Tibial nerve (tissue), 4 donors: ENCODE data around the gene ZBTB20. TPM values are rescaled to one million over a fixed set of nuclear protein-coding genes. Genes with fewer than 3 reads are reported as not detected.

Experiments
- DNase-seq, 2 donors: peaks; one replicate each; pipeline ENCODE4 v3.0.0-alpha.2; 2019; ENCODE audit warnings: low spot score in 2 of 2
- H3K27ac ChIP-seq, 4 donors: fragments of 200-600 bp; sonication (generic) in 3 of 4; one replicate each; pipeline ENCODE4 v1.5.1; 2017 to 2019; ENCODE audit warnings: mild to moderate bottlenecking in 1 of 4
- H3K27me3 ChIP-seq, 2 donors: fragments of 200-600 bp; sonication (generic) in 1 of 2; one replicate each; pipeline versions ENCODE4 v1.5.1 to v1.6.0; 2017 to 2019
- H3K36me3 ChIP-seq, 3 donors: fragments of 200-600 bp; sonication (generic); one replicate each; pipeline ENCODE4 v1.5.1; 2018 to 2019
- H3K4me1 ChIP-seq, 4 donors: fragments of 200-600 bp; sonication (generic) in 3 of 4; one replicate each; pipeline ENCODE4 v1.5.1; 2017 to 2019
- H3K4me3 ChIP-seq, 4 donors: fragments of 200-600 bp; sonication (generic) in 3 of 4; one replicate each; pipeline ENCODE4 v1.5.1; 2017 to 2019; ENCODE audit warnings: mild to moderate bottlenecking in 1 of 4, moderate library complexity in 1 of 4
- H3K9me3 ChIP-seq, 4 donors: fragments of 200-600 bp; sonication (generic) in 3 of 4; one replicate each; pipeline ENCODE4 v1.5.1; 2017 to 2019
- CTCF ChIP-seq, 5 experiments: fragments of 200-600 bp in 3 of 5; fragments of 450-650 bp in 2 of 5; sonication (generic) in 3 of 5; IDR thresholded peaks; one replicate each; pipeline ENCODE4 v1.5.1; 2016 to 2019; ENCODE audit warnings: antibody characterized with exemption in 5 of 5, mild to moderate bottlenecking in 3 of 5, moderate library complexity in 2 of 5
- EP300 ChIP-seq, 2 donors: sonication (generic); formaldehyde crosslinking; IDR thresholded peaks; one replicate each; pipeline ENCODE4 v1.6.1; 2017; ENCODE audit warnings: antibody characterized with exemption in 2 of 2, mild to moderate bottlenecking in 1 of 2
- POLR2A ChIP-seq, 2 donors: fragments of 450-650 bp; IDR thresholded peaks; one replicate each; pipeline ENCODE4 v1.6.1; 2017; ENCODE audit warnings: antibody characterized with exemption in 2 of 2, mild to moderate bottlenecking in 2 of 2, moderate library complexity in 2 of 2
- WGBS, 2 donors: methylation state at CpG; one replicate each; pipeline ENCODE4 v1.1.5; 2018; 5-methylcytosine and 5-hydroxymethylcytosine counted together
- total RNA-seq, 4 donors: library from RNA; depleted of rRNA; stranded (reverse); fragments of >200 nt; gene quantifications; one replicate each; pipeline ENCODE4 v1.1.0, GENCODE V29; 2016

ZBTB20 gene
- total RNA-seq, 4 donors from 2014 or later, result 63.3 to 127 (median 102) TPM

GRCh38 chr3:114336122-114336697, 810.9 kb downstream of the ZBTB20 start:
- no peaks in the 10 kb centered on the region for H3K9me3 ChIP-seq
- no peak overlapping the region for H3K4me3 ChIP-seq
- H3K4me1 ChIP-seq, result peaks cover 0 to 11% (median 5%) of the 10 kb centered on the region in 4 donors
- TF ChIP-seq POLR2A (IDR thresholded peaks at IDR 0.05) (no peak), CTCF (IDR thresholded peaks at IDR 0.05) (peak; percentile 22 to 47 (median 30))
- H3K27me3 ChIP-seq, result no peaks in the 10 kb centered on the region
- 71 to 72% methylated on average over 1 of the region's 1 CpG for WGBS, 2 donors
- no peak for DNase-seq
- no peak overlapping the region for H3K27ac ChIP-seq
- H3K36me3 ChIP-seq, result peaks cover 0 to 27% (median 0%) of the 10 kb centered on the region in 3 donors

GRCh38 chr3:114333923-114334240, 813.2 kb downstream of the ZBTB20 start:
- Histone ChIP-seq H3K27me3 (no peaks in the 10 kb centered on the region), H3K9me3 (no peaks in the 10 kb centered on the region), H3K4me3 (no peak overlapping the region), H3K27ac (no peak overlapping the region), H3K4me1 (peaks cover 0 to 10% (median 2%) of the 10 kb centered on the region in 4 donors), H3K36me3 (peaks cover 0 to 26% (median 0%) of the 10 kb centered on the region in 3 donors)
- WGBS, 2 donors, result 72 to 86% methylated on average over 2 of the region's 2 CpGs
- no peak for TF ChIP-seq EP300 (IDR thresholded peaks at IDR 0.05)
- TF ChIP-seq POLR2A (IDR thresholded peaks at IDR 0.05), result no peak
- TF ChIP-seq CTCF (IDR thresholded peaks at IDR 0.05), result no peak
- DNase-seq, result no peak

GRCh38 chr3:114333180-114333922, 813.7 kb downstream of the ZBTB20 start:
- Histone ChIP-seq H3K36me3 (peaks cover 0 to 22% (median 0%) of the 10 kb centered on the region in 3 donors), H3K9me3 (no peaks in the 10 kb centered on the region), H3K27ac (no peak overlapping the region), H3K27me3 (no peaks in the 10 kb centered on the region), H3K4me3 (no peak overlapping the region), H3K4me1 (peaks cover 0 to 10% (median 2%) of the 10 kb centered on the region in 4 donors)
- TF ChIP-seq CTCF (IDR thresholded peaks at IDR 0.05) (no peak), POLR2A (IDR thresholded peaks at IDR 0.05) (no peak), EP300 (IDR thresholded peaks at IDR 0.05) (no peak)
- 53 to 62% methylated on average over 4 of the region's 4 CpGs for WGBS, 2 donors
- no peak for DNase-seq

DNA sequence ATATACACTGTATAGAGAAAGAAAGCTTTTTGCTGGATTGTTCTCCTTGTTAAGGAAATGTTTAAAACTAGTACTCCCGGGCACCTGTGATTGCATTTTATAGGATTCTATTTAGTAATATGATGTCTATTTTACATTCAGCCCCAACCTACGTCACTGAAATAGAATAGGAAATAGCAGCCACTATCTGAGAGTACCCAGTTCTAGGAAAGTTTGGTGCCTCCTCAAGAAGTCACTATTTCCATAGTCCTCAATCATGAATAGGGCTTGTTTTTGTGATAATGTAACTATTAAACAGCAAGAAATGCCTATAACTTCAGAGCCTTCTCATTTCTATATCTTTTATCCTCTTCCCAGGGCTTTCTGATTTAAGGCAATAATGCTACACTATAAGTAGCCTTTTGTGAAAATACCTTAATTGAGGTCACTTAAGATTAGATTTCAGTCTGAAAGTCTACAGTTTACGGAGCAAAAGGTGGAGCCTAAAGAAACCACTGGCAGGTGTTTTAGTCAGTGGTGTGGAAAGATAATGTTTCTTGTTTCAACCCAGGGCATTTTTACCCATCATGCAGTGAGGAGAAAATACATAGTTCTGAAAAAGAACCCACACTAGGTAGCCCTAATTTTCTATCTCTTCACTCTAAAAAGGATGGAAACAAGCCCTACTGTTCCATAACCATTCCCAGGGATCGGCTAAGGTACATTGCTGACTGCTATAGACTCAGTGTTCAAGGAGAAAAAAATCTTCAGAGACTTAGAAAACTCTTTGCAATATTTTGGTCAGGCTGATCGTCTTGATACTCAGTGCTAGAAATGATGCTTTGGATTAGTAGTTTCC, 814.5 kb downstream of the ZBTB20 start:
- Histone ChIP-seq H3K27me3 (no peaks in the 10 kb centered on the region), H3K27ac (no peak overlapping the region), H3K9me3 (no peaks in the 10 kb centered on the region), H3K4me1 (peaks cover 0 to 10% (median 2%) of the 10 kb centered on the region in 4 donors), H3K4me3 (no peak overlapping the region), H3K36me3 (peaks cover 0 to 22% (median 0%) of the 10 kb centered on the region in 3 donors)
- no peak for TF ChIP-seq CTCF (IDR thresholded peaks at IDR 0.05)
- no peak for TF ChIP-seq EP300 (IDR thresholded peaks at IDR 0.05)
- no peak for TF ChIP-seq POLR2A (IDR thresholded peaks at IDR 0.05)
- 95 to 96% methylated on average over 5 of the region's 5 CpGs for WGBS, 2 donors
- no peak for DNase-seq
